Activated naive CD4-positive, alpha-beta T cell treated with Interleukin-2 at 50 U/mL for 16 hours (primary cell): ENCODE results near the gene ANTXR1.

ENCODE experiments used
- DNase-seq: peaks from one replicate; pipeline ENCODE4 v3.0.0-alpha.2; 2020

ANTXR1 gene

GRCh38 chr2:69141061-69141460 lies 128.1 kb downstream of the ANTXR1 start:
- no peak for DNase-seq

GRCh38 chr2:69143748-69144360 lies 130.9 kb downstream of the ANTXR1 start:
- DNase-seq: no peak

GRCh38 chr2:69145204-69145603 lies 132.2 kb downstream of the ANTXR1 start:
- DNase-seq: no peak

GRCh38 chr2:69147841-69148533 lies 135.0 kb downstream of the ANTXR1 start:
- DNase-seq: no peak

GRCh38 chr2:69149631-69150215 lies 136.7 kb downstream of the ANTXR1 start:
- DNase-seq: no peak

GRCh38 chr2:69151931-69152330 lies 139.0 kb downstream of the ANTXR1 start:
- no peak for DNase-seq

GRCh38 chr2:69152847-69153583 lies 140.0 kb downstream of the ANTXR1 start:
- DNase-seq: no peak

- no peak for DNase-seq
These were observed 141.1 kb downstream of the ANTXR1 start for GRCh38 chr2:69154106-69154505.

- no peak for DNase-seq
These were observed 143.6 kb downstream of the ANTXR1 start for GRCh38 chr2:69156624-69157023.

GRCh38 chr2:69157441-69157840 lies 144.5 kb downstream of the ANTXR1 start:
- no peak for DNase-seq

GRCh38 chr2:69159986-69160385 lies 147.0 kb downstream of the ANTXR1 start:
- DNase-seq: no peak

- no peak for DNase-seq
These were observed 149.1 kb downstream of the ANTXR1 start for GRCh38 chr2:69162057-69162456.

- DNase-seq: no peak
These were observed 150.1 kb downstream of the ANTXR1 start for GRCh38 chr2:69163109-69163508.

GRCh38 chr2:69163556-69163955 lies 150.6 kb downstream of the ANTXR1 start:
- no peak for DNase-seq

- no peak for DNase-seq
These were observed 151.2 kb downstream of the ANTXR1 start for GRCh38 chr2:69164061-69164778.

GRCh38 chr2:69165091-69165880 lies 152.3 kb downstream of the ANTXR1 start:
- no peak for DNase-seq

GRCh38 chr2:69166465-69166811 lies 153.5 kb downstream of the ANTXR1 start:
- no peak for DNase-seq

GRCh38 chr2:69166812-69167468 lies 154.0 kb downstream of the ANTXR1 start:
- no peak for DNase-seq

- no peak for DNase-seq
These were observed 154.5 kb downstream of the ANTXR1 start for GRCh38 chr2:69167469-69167822.

- DNase-seq: no peak
These were observed 155.3 kb downstream of the ANTXR1 start for GRCh38 chr2:69168144-69168813.

- no peak for DNase-seq
These were observed 156.1 kb downstream of the ANTXR1 start for GRCh38 chr2:69168950-69169654.
